Body of pancreas (tissue), 4 donors: ENCODE results near the gene HTR3D.
"Not testable (repeated sequence)": the region's sequence is repeated elsewhere in the genome, so short reads cannot be mapped to it uniquely, and the experiment has no call there.

Source experiments
- CTCF ChIP-seq, 7 experiments: fragments of 450-650 bp in 4 of 7; fragments of 200-600 bp in 3 of 7; sonication (generic) in 3 of 7; IDR thresholded peaks; one replicate each; pipeline ENCODE4 v1.5.1; 2016 to 2019; ENCODE audit warnings: antibody characterized with exemption in 7 of 7
- POLR2A ChIP-seq, 3 donors: fragments of 450-650 bp; IDR thresholded peaks; one replicate each; pipeline ENCODE4 v1.6.1; 2016; ENCODE audit warnings: antibody characterized with exemption in 3 of 3, mild to moderate bottlenecking in 2 of 3

GRCh38 chr3:184071142-184071541 is 39.6 kb downstream of the HTR3D start:
- not testable (repeated sequence) for TF ChIP-seq CTCF, POLR2A (IDR thresholded peaks at IDR 0.05)
